ENCODE results near the gene FOXF2.

FOXF2 gene

DNA sequence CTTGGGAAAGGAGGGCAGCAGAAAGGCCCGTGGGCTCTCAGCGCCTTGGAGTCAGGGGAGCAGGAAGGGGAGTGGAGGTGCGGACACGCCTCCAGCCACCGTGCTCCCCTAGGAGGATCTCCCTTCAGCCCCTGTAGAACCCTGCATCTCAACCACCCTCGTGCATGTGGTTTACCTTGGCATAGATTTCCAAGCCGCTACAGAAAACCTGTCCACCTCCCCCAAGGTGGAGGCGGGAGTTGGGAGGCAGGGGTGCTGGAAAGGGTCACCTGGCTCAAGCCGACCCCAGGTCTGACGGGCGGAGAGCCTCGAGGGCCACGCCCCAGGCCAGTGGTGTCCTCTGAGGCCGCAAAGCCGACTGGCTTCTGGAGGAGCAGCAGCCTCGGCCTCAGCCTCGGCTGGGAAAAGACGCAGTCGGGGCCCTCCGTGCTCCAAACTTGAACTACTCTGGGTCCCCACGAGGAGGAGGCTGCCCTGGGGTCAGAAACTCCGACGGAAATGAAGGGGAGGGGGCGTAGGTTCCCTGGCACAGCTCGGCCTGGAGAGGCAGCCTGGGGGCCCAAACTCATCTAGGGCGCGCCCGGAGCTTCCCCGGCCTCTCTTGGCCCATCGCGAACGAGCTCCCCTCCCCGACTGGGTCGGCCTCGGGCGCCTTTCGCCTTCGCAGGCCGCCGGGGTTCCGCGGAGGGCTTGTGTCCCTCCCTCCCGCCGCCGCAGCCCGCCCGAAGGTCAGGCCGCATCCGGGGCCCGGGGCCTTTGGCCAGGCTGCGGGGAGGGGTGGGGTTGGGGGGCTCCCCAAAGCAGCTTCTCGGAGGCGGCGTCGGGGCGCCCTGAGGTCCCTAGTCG lies 6.3 kb upstream of the FOXF2 start:
- no peak for DNase-seq
- no peak for TF ChIP-seq GATA1 (IDR thresholded peaks at IDR 0.05; ENCODE audit: low read depth, low read length)
- TF ChIP-seq POLR2A (IDR thresholded peaks at IDR 0.05; ENCODE audit: low read length) = no peak

DNA sequence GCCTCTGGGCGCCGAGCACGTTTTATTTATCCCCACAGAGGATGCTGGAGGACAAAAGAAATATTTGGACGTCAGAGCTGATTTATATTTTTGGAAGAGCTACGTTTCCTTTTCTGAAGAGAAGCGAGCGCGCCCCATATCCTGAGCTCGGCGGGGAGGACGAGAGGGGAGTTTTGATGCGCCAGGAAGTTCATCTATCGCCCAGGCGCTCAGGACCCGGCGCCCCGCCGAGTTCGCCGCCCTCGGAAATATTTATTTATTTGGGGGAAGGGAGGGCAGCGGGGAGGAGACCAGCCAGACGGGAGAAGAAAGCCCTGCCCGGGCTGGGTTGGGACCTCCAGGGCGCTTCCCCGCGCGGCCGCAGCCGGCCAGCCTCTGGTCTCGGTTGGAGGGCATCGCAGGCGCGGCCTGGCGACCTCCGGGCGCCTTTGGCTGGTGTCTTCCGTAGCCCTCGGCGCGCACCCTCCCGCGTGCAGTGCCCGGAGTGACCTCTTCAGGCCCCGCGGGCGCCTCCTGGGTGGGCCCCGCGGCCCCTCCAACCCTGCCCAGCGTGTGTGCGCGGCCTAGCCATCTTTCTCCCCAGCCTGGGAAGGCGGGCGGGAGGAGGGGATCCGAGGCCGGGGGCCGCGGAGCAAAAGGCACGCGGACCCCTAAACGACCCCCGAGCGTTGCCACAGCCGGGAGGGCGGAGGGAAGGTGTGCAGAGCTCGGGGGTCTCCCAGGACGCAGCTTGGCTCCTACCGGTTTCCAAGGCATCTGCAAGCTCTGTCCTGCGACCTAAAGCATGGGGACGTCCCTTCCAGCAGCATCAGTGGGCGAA lies 5.4 kb upstream of the FOXF2 start:
- no peak for DNase-seq
- TF ChIP-seq POLR2A (IDR thresholded peaks at IDR 0.05; ENCODE audit: low read length) (no peak), GATA1 (IDR thresholded peaks at IDR 0.05; ENCODE audit: low read depth, low read length) (no peak)

DNA sequence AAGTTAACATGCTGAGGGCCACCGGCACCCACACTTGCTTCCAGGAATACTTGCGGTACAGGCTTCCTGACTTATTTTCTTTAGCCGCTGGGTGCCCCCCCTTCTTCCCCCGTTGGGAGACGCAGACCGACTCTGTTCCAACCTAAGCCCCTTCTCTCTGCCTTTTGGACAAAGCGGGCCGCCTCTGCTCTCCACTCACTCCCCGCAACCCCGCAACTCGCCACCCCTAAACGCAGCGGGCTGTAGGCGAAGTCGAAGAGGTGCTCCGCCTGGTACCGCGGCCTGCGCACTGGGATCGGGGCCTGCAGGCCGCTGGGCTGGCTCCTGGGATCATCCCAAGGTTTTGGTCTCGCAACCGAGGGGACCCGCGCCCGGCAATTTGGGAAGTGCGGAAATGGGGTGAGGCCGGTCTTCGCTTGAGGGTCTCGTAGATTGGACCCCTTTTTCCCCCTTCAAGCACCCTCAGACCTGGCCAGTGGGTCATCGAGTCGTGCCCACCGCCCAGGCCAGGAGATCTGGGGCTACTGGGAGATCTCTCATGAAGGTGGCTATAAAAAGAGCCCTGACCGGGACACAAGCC lies 4.7 kb upstream of the FOXF2 start:
- TF ChIP-seq GATA1 (IDR thresholded peaks at IDR 0.05; ENCODE audit: low read depth, low read length) = no peak
- TF ChIP-seq POLR2A (IDR thresholded peaks at IDR 0.05; ENCODE audit: low read length) = no peak
- no peak for DNase-seq

DNA sequence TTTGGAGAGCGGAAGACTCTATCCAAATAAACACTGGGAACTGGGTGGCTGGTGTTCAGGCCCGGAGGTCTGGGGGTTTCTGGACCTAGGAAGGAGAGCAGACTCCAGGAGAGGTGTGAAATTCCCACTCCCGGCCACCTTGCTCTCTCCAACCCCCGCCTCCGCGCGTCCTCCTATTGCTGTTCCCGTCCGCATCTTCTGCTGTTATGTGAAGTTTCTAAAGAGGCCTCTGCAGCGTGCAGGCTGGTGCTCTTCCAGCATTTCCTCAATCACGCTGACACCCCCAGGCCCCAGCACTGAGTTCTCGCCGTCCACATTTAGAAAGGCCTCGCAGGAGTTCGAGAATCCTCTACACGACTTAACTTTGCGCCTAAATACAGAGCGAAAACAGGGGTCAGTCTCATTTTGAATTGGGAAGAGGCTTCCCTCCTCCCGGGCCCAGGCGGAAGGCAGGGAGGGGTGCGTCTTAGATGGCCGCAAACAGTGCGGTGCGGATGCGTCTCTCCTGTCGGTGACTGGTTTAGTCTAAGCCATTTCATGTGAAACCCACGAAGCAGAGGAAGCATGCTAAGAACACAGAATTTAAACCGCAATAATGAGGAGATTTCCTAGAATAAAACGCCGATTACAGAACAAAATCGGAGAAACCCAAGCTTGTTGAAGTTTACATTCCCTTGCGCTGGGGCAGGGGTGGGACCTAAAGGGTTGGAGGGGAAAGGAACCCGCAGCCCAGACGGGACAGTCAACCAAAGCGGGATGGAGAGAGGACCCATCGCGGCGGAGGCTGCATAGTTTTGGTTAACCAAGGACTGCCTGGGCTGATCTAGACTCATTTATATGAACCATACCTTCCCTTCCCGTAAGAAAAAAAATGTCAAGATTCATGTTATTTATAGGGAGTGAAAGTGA lies 4.0 kb upstream of the FOXF2 start:
- TF ChIP-seq POLR2A (IDR thresholded peaks at IDR 0.05; ENCODE audit: low read length) (no peak), GATA1 (IDR thresholded peaks at IDR 0.05; ENCODE audit: low read depth, low read length) (no peak)
- DNase-seq = no peak

GRCh38 chr6:1386038-1386709 lies 3.2 kb upstream of the FOXF2 start:
- DNase-seq = no peak
- TF ChIP-seq GATA1 (IDR thresholded peaks at IDR 0.05; ENCODE audit: low read depth, low read length) (no peak), POLR2A (IDR thresholded peaks at IDR 0.05; ENCODE audit: low read length) (no peak)

GRCh38 chr6:1387538-1387875 lies 1.9 kb upstream of the FOXF2 start:
- TF ChIP-seq GATA1 (IDR thresholded peaks at IDR 0.05; ENCODE audit: low read depth, low read length) (no peak), POLR2A (IDR thresholded peaks at IDR 0.05; ENCODE audit: low read length) (no peak)
- DNase-seq = no peak

DNA sequence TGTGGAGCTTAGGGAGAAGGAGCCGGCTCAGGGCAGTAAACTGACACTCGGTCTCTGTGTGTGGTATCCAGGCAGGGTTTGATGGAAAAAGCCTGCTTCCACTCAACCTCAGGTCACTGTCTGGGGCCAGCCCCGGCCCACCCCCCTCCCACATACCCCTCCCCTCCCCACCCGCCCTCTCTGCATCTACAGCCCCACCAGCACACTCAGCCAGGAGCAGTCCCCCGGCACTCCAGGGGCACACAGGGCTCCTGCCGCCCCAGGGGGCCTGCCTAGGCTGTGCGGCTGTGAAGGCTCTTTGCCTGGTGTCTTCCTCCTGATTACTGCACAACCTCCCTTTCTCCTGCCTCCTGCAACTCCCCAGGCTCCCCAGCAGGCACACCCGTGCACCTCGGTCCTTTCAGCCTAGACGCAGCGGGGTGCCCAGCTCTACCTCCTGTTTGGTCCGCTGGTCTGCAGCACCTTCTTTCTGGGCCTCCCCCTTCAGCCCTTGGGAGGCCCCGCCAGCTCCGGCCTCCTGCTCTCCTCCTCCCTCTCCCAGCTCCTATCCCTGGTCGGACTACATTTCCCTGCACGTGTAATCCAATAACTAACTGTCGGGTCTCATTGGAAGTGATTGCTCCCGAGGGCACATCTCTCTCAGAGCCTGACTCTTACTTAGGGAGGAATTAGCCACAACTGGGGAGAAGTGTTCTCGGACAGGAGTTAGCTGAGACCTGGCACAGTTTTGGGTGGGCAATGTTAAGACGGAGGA lies 1.3 kb upstream of the FOXF2 start:
- DNase-seq = no peak
- TF ChIP-seq GATA1 (IDR thresholded peaks at IDR 0.05; ENCODE audit: low read depth, low read length) (no peak), POLR2A (IDR thresholded peaks at IDR 0.05; ENCODE audit: low read length) (no peak)

GRCh38 chr6:1388630-1389368 lies 577 bp upstream of the FOXF2 start:
- TF ChIP-seq POLR2A (IDR thresholded peaks at IDR 0.05; ENCODE audit: low read length) (no peak), GATA1 (IDR thresholded peaks at IDR 0.05; ENCODE audit: low read depth, low read length) (no peak)
- DNase-seq = no peak

DNA sequence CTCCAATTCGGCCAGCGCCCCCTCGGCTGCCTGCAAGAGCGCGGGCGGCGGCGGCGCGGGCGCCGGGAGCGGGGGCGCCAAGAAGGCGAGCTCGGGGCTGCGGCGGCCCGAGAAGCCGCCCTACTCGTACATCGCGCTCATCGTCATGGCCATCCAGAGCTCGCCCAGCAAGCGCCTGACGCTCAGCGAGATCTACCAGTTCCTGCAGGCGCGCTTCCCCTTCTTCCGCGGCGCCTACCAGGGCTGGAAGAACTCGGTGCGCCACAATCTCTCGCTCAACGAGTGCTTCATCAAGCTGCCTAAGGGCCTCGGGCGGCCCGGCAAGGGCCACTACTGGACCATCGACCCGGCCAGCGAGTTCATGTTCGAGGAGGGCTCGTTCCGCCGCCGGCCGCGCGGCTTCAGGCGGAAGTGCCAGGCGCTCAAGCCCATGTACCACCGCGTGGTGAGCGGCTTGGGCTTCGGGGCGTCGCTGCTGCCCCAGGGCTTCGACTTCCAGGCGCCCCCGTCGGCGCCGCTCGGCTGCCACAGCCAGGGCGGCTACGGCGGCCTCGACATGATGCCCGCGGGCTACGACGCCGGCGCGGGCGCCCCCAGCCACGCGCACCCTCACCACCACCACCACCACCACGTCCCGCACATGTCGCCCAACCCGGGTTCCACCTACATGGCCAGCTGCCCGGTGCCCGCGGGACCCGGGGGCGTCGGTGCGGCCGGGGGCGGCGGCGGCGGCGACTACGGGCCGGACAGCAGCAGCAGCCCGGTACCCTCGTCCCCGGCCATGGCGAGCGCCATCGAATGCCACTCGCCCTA lies 963 bp downstream of the FOXF2 start:
- TF ChIP-seq POLR2A (IDR thresholded peaks at IDR 0.05; ENCODE audit: low read length) = no peak
- TF ChIP-seq GATA1 (IDR thresholded peaks at IDR 0.05; ENCODE audit: low read depth, low read length) = no peak
- DNase-seq = peak in 1 of 2 experiments; percentile 7

DNA sequence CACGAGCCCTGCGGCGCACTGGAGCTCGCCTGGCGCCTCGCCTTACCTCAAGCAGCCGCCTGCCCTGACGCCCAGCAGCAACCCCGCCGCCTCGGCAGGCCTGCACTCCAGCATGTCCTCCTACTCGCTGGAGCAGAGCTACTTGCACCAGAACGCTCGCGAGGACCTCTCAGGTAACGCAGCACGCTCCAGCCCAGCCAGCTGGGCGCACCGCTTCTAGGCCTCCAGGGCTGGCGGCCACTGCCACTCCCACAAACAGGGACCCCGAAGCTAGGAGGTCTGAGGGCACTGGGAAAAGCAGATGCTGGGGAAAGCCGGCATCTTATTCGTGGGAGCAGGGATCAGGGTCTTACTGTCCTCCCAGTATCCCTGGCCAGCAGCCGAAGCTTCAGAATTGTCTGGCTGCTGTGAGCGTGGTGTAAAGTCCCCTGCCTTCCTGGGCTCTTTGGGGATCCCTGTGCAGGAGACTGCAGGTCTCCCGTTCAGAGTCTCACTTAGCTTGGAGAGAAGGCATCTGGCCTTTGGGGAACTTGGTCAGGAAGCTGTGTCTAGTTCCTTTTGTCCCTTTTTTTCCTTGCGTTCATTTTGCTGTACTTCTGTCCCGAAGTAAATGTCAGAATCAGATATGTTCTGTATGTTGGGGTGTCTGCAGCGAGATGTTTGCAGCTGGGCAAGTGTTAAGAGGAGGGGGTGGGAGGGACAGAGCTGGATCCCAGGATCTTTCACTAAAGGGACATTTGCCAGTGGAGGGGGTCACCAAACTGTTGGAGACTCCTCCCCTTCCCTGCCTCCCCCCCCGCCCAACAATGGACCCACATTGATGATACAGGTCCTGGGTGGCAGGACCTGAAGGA lies 1.8 kb downstream of the FOXF2 start:
- no peak for DNase-seq
- no peak for TF ChIP-seq POLR2A (IDR thresholded peaks at IDR 0.05; ENCODE audit: low read length)
- TF ChIP-seq GATA1 (IDR thresholded peaks at IDR 0.05; ENCODE audit: low read depth, low read length) = no peak

Measured in erythroblast (primary cell).